H9 (cell line): ENCODE results near the gene TTC33. TPM values are rescaled to one million over a fixed set of nuclear protein-coding genes. Genes with fewer than 3 reads are reported as not detected.

Source experiments
- DNase-seq: peaks from one replicate; pipeline ENCODE4 v3.0.0-alpha.2; 2017
- H2AFZ ChIP-seq: one replicate; pipeline ENCODE4 v1.6.1; 2013; ENCODE audit warnings: mild to moderate bottlenecking, low read length, control low read depth, moderate library complexity
- H2AK5ac ChIP-seq: 2 replicates; pipeline ENCODE4 v1.6.1; 2013; ENCODE audit warnings: low read length, control low read depth, mixed read lengths; ENCODE audit not compliant: insufficient read length
- H2BK120ac ChIP-seq: one replicate; pipeline ENCODE4 v1.6.1; 2013; ENCODE audit warnings: low read depth, mild to moderate bottlenecking, low read length, control low read depth, inconsistent platforms; ENCODE audit not compliant: poor library complexity, severe bottlenecking
- H2BK12ac ChIP-seq: 2 replicates; pipeline ENCODE4 v1.6.1; 2013; ENCODE audit warnings: low read length, control low read depth, mixed read lengths, low read depth; ENCODE audit not compliant: insufficient read length
- H2BK15ac ChIP-seq: 2 replicates; pipeline ENCODE4 v1.6.1; 2013; ENCODE audit warnings: low read depth, low read length, control low read depth
- H2BK20ac ChIP-seq: one replicate; pipeline ENCODE4 v1.6.1; 2013; ENCODE audit warnings: low read depth, mild to moderate bottlenecking, low read length, control low read depth, inconsistent platforms; ENCODE audit not compliant: poor library complexity, severe bottlenecking
- H2BK5ac ChIP-seq: 2 replicates; pipeline ENCODE4 v1.6.1; 2013; ENCODE audit warnings: low read length, control low read depth, mixed read lengths; ENCODE audit not compliant: insufficient read length
- H3K14ac ChIP-seq: 2 replicates; pipeline ENCODE4 v1.6.1; 2013; ENCODE audit warnings: low read length, control low read depth; ENCODE audit not compliant: insufficient read depth
- H3K18ac ChIP-seq: 2 replicates; pipeline ENCODE4 v1.6.1; 2013; ENCODE audit warnings: low read depth, mild to moderate bottlenecking, mixed read lengths, low read length, control low read depth; ENCODE audit not compliant: insufficient read length
- H3K23ac ChIP-seq: 2 replicates; pipeline ENCODE4 v1.6.1; 2013; ENCODE audit warnings: low read length, control low read depth, mixed read lengths, low read depth; ENCODE audit not compliant: insufficient read length
- H3K23me2 ChIP-seq: 2 replicates; pipeline ENCODE4 v1.6.1; 2013; ENCODE audit warnings: low read depth, mild to moderate bottlenecking, mixed read lengths, low read length, control low read depth; ENCODE audit not compliant: insufficient read length, poor library complexity, severe bottlenecking
- H3K27ac ChIP-seq: 2 replicates; pipeline ENCODE4 v1.5.1; 2013; ENCODE audit warnings: low read length, control low read depth, mixed read lengths, low read depth; ENCODE audit not compliant: insufficient read length
- H3K27me3 ChIP-seq: 2 replicates; pipeline ENCODE4 v1.6.1; 2013; ENCODE audit warnings: low read length, control low read depth, inconsistent platforms; ENCODE audit not compliant: insufficient read depth
- H3K4ac ChIP-seq: 2 replicates; pipeline ENCODE4 v1.6.1; 2013; ENCODE audit warnings: low read depth, mild to moderate bottlenecking, control low read depth, inconsistent platforms, low read length, moderate library complexity
- H3K4me1 ChIP-seq: 2 replicates; pipeline ENCODE4 v1.6.1; 2013; ENCODE audit warnings: low read length, control low read depth, inconsistent platforms; ENCODE audit not compliant: insufficient read depth
- H3K4me2 ChIP-seq: 2 replicates; pipeline ENCODE4 v1.6.1; 2013; ENCODE audit warnings: low read length, control low read depth, mixed read lengths; ENCODE audit not compliant: insufficient read length, insufficient read depth
- H3K56ac ChIP-seq: 2 replicates; pipeline ENCODE4 v1.6.1; 2013; ENCODE audit warnings: low read depth, mild to moderate bottlenecking, mixed read lengths, low read length, control low read depth; ENCODE audit not compliant: insufficient read length
- H3K79me1 ChIP-seq: 2 replicates; pipeline ENCODE4 v1.6.1; 2013; ENCODE audit warnings: low read depth, mild to moderate bottlenecking, moderate library complexity, low read length, control low read depth, inconsistent platforms; ENCODE audit not compliant: insufficient read depth, poor library complexity, severe bottlenecking
- H3K79me2 ChIP-seq: 2 replicates; pipeline ENCODE4 v1.6.1; 2013; ENCODE audit warnings: low read length, control low read depth, inconsistent platforms; ENCODE audit not compliant: insufficient read depth
- H3K9ac ChIP-seq: 2 replicates; pipeline ENCODE4 v1.6.1; 2013; ENCODE audit warnings: low read length, control low read depth, mixed read lengths; ENCODE audit not compliant: insufficient read length; ENCODE audit errors: extremely low read depth
- H3K9me3 ChIP-seq: one replicate; pipeline ENCODE4 v1.6.1; 2013; ENCODE audit warnings: low read depth, low read length, inconsistent platforms; ENCODE audit not compliant: control insufficient read depth
- H3T11ph ChIP-seq: one replicate; pipeline ENCODE4 v1.6.1; 2013; ENCODE audit warnings: mild to moderate bottlenecking, low read length, control low read depth, inconsistent platforms
- H4K20me1 ChIP-seq: one replicate; pipeline ENCODE4 v1.6.1; 2013; ENCODE audit not compliant: control insufficient read depth, insufficient read length, insufficient read depth
- H4K5ac ChIP-seq: 2 replicates; pipeline ENCODE4 v1.6.1; 2013; ENCODE audit warnings: low read depth, mild to moderate bottlenecking, mixed read lengths, low read length, control low read depth; ENCODE audit not compliant: insufficient read length
- H4K8ac ChIP-seq: replicated peaks from 2 replicates; pipeline ENCODE4 v1.6.1; 2013; ENCODE audit warnings: low read length, control low read depth, mixed read lengths, low read depth; ENCODE audit not compliant: insufficient read length
- H4K91ac ChIP-seq: 2 replicates; pipeline ENCODE4 v1.6.1; 2013; ENCODE audit warnings: low read depth, mild to moderate bottlenecking, moderate library complexity, mixed read lengths, low read length, control low read depth; ENCODE audit not compliant: insufficient read length
- H3K27ac Mint-ChIP-seq, 3 experiments: 2 replicates in 2 of 3; 3 replicates in 1 of 3; pipeline ENCODE4 v1.8.0; 2020 to 2021; ENCODE audit warnings: mixed read lengths in 3 of 3, mild to moderate bottlenecking in 1 of 3, moderate library complexity in 1 of 3
- H3K27me3 Mint-ChIP-seq: 2 replicates; pipeline ENCODE4 v1.8.0; 2021; ENCODE audit warnings: low read depth, mild to moderate bottlenecking, moderate library complexity, mixed read lengths
- H3K36me3 Mint-ChIP-seq, 3 experiments: 2 replicates in 2 of 3; 3 replicates in 1 of 3; pipeline ENCODE4 v1.8.0; 2020 to 2021; ENCODE audit warnings: low read depth in 3 of 3, mixed read lengths in 3 of 3; ENCODE audit not compliant: insufficient read depth in 1 of 3
- H3K4me1 Mint-ChIP-seq, 2 experiments: 2 replicates each; pipeline ENCODE4 v1.8.0; 2020; ENCODE audit warnings: mixed read lengths in 2 of 2
- H3K4me3 Mint-ChIP-seq, 2 experiments: 2 replicates in 1 of 2; 3 replicates in 1 of 2; pipeline ENCODE4 v1.8.0; 2020 to 2021; ENCODE audit warnings: mild to moderate bottlenecking in 2 of 2, mixed read lengths in 2 of 2, moderate library complexity in 1 of 2
- H3K9me3 Mint-ChIP-seq, 2 experiments: 2 replicates in 1 of 2; 3 replicates in 1 of 2; pipeline ENCODE4 v1.8.0; 2020; ENCODE audit warnings: mild to moderate bottlenecking in 2 of 2, mixed read lengths in 2 of 2, moderate library complexity in 1 of 2
- CTCF ChIP-seq: fragments of 200-600 bp; sonication (generic); conservative IDR thresholded peaks from 3 replicates; pipeline ENCODE4 v1.8.0; 2021; ENCODE audit warnings: antibody characterized with exemption, mild to moderate bottlenecking
- WGBS: extraction: QIAGEN DNeasy Blood & Tissue Kit; methylation state at CpG from one replicate; pipeline ENCODE4 v1.1.7; 2013; ENCODE audit warnings: missing lambda C conversion rate, low lambda C conversion rate, mixed read lengths; ENCODE audit not compliant: insufficient read length; ENCODE audit errors: extremely low coverage; 5-methylcytosine and 5-hydroxymethylcytosine counted together
- total RNA-seq: library from RNA; stranded (reverse); gene quantifications from 2 replicates; pipeline ENCODE4 v1.2.1, GENCODE V29; 2021

The TTC33 gene
- total RNA-seq, 1 experiment from 2014 or later: 7.3 TPM

DNA sequence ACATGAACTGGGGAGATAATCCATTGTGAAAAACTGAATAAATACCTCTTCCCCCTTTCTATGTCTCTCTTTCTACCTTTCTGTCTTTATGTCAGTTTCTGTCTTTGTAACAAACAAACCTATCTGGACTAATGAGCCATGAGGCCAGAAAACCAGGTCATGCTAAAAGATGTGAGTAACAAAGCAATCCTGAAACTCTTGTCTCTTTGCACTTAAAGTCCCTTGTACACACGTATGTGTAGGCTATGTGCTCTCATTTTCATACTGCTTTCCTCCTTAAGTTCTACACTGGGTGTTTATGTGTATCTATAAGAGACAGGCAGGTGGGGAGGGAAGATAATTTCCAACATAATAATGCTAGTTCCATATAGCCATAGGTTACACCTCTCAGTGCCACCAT lies 199.9 kb downstream of the TTC33 start:
- no CpG with 5 or more reads among the region's 1 CpG for WGBS
- H2AFZ ChIP-seq: no peak overlapping the region
- no peak overlapping the region for H2BK5ac ChIP-seq
- no peak overlapping the region for H4K8ac ChIP-seq
- H3K27me3 ChIP-seq: no peaks in the 10 kb centered on the region
- no peak overlapping the region for H2AK5ac ChIP-seq
- DNase-seq: no peak
- H3K14ac ChIP-seq: no peak overlapping the region
- no peaks in the 10 kb centered on the region for H3K79me2 ChIP-seq
- H3K4me3 Mint-ChIP-seq: no peak overlapping the region
- no peak overlapping the region for H3K27ac ChIP-seq
- no peak overlapping the region for H3K4ac ChIP-seq
- H2BK20ac ChIP-seq: no peak overlapping the region
- no peaks in the 10 kb centered on the region for H3K27me3 Mint-ChIP-seq
- H3K4me2 ChIP-seq: no peak overlapping the region
- no peak overlapping the region for H2BK120ac ChIP-seq
- H4K20me1 ChIP-seq: no peaks in the 10 kb centered on the region
- no peak overlapping the region for H3K9ac ChIP-seq
- H3K9me3 ChIP-seq: no peaks in the 10 kb centered on the region
- H3K9me3 Mint-ChIP-seq: no peaks in the 10 kb centered on the region; a peak in 1 of 5 replicates
- no peak overlapping the region for H3K27ac Mint-ChIP-seq
- no peak overlapping the region for H4K5ac ChIP-seq
- no peak overlapping the region for H3K18ac ChIP-seq
- no peaks in the 10 kb centered on the region for H3K23me2 ChIP-seq
- H2BK15ac ChIP-seq: no peak overlapping the region
- H3K23ac ChIP-seq: no peak overlapping the region
- no peaks in the 10 kb centered on the region for H3K79me1 ChIP-seq
- no peaks in the 10 kb centered on the region for H3K36me3 Mint-ChIP-seq
- no peak overlapping the region for H3K56ac ChIP-seq
- H4K91ac ChIP-seq: no peak overlapping the region
- no peak overlapping the region for H3T11ph ChIP-seq
- H2BK12ac ChIP-seq: no peak overlapping the region
- H3K4me1 ChIP-seq: no peaks in the 10 kb centered on the region
- no peak for TF ChIP-seq CTCF
- H3K4me1 Mint-ChIP-seq: peaks cover 9% of the 10 kb centered on the region in 2 experiments
